Fibroblast of mammary gland (primary cell): ENCODE results near the gene FAM78A.

Source experiments
- DNase-seq: peaks from one replicate; pipeline ENCODE4 v3.0.0-alpha.2; 2010; ENCODE audit warnings: low read depth
- H3K4me3 ChIP-seq: 2 replicates; pipeline ENCODE4 v1.5.1; 2011; ENCODE audit warnings: low read depth, mild to moderate bottlenecking, low read length, moderate library complexity; ENCODE audit not compliant: control insufficient read depth
- TF ChIP-seq, protein P1 (sequence below): conservative IDR thresholded peaks from 2 replicates; pipeline ENCODE4 v1.5.1; 2011; ENCODE audit warnings: low read depth, low read length, inconsistent platforms; ENCODE audit not compliant: control insufficient read depth, insufficient read depth

The FAM78A gene

DNA sequence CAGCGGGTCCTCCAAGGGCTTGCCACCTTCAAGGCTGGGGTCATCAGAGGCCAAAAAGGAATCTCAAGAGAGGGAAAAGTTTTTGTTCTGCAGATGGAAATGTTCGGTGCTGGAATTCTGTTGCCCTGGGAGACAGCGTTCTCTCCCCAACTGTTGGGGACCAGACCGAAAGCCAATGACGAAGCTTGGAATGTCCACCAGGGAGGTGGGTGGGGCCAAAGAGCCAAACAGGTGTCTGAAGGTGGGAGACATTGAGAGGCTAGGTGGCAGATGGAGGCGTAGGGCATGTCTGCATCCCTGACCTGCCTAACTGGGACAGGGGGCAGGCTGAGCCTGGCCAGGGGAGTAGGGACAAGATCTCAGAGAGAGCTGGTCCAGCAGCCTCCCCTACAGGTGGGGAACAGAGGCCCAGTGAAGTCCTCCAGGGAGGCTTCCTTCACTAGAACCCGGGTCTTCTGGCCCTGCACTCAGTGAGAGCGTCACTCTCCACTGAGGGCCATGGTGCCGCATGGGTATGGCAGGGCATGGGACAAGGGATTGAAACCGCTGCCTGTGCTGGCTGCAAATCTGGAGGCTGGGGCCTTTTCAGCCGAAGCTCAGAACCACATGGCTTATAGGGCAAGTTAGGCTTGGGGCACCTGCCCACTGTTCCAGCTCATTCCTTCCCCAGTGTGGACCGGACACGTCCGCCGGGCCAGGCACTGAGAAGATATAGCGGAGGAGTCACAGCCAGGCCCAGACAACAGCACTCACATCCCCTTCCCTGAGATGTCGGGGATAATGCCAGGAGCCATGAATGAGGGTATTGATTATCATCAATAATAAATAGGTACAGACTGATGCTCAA lies 5.0 kb upstream of the FAM78A start:
- no peak for DNase-seq
- TF ChIP-seq, protein P1, sequence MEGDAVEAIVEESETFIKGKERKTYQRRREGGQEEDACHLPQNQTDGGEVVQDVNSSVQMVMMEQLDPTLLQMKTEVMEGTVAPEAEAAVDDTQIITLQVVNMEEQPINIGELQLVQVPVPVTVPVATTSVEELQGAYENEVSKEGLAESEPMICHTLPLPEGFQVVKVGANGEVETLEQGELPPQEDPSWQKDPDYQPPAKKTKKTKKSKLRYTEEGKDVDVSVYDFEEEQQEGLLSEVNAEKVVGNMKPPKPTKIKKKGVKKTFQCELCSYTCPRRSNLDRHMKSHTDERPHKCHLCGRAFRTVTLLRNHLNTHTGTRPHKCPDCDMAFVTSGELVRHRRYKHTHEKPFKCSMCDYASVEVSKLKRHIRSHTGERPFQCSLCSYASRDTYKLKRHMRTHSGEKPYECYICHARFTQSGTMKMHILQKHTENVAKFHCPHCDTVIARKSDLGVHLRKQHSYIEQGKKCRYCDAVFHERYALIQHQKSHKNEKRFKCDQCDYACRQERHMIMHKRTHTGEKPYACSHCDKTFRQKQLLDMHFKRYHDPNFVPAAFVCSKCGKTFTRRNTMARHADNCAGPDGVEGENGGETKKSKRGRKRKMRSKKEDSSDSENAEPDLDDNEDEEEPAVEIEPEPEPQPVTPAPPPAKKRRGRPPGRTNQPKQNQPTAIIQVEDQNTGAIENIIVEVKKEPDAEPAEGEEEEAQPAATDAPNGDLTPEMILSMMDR = no peak
- no peak overlapping the region for H3K4me3 ChIP-seq

DNA sequence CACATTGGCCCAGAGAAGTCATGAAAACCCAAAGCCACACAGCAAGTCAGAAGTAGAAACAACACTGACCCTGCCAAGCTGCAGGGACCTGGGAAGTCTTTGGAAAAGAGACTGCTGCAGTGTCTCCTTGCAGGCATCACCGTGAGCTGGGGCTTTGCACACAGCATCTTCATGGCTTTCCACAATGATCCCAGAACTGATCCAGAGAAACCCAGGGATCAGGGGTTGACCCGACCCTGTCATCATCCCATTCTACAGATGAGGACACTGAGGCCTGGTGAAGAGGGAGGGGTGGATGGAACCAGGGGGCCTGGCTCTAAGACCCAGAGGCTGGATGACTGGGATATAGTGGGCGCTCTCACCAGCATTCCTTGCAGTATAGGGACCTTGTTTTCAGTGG lies 4.3 kb upstream of the FAM78A start:
- TF ChIP-seq, protein P1 = no peak
- DNase-seq = no peak
- H3K4me3 ChIP-seq = no peak overlapping the region

DNA sequence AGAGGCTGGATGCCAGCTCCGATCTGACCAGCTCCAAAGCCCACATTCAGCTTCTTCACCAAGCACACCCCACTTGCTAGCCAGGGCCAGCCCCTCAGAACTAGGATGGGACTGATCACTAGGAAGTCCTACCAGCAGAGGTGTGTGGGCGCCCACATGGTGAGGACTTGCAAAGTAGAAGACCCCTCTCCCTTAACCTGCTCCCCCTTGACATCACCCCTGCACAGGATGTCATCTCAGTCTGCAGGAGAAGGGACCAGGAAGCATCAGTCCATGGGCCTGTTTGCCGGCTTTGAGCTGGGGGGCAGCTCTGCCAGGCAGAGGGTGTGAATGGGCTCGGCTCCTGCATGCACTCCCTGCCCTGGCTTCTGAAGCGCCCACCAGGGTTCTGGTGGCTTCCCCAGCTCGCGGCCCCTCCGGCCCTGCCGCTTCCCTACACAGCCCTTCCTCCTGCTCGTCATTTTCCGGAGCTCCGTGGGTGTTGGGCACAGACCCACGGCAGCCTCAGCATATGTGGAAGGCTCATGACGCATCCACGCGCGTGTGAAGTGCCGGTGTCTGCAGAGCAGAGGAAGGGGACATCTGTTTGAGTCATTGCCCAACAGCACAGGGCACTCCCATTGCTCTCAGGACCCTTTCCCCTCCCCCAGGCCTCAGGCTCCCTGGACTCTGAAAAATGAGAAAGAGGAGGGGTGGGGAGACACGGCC lies 3.7 kb upstream of the FAM78A start:
- DNase-seq = no peak
- no peak overlapping the region for H3K4me3 ChIP-seq
- TF ChIP-seq, protein P1 = no peak

DNA sequence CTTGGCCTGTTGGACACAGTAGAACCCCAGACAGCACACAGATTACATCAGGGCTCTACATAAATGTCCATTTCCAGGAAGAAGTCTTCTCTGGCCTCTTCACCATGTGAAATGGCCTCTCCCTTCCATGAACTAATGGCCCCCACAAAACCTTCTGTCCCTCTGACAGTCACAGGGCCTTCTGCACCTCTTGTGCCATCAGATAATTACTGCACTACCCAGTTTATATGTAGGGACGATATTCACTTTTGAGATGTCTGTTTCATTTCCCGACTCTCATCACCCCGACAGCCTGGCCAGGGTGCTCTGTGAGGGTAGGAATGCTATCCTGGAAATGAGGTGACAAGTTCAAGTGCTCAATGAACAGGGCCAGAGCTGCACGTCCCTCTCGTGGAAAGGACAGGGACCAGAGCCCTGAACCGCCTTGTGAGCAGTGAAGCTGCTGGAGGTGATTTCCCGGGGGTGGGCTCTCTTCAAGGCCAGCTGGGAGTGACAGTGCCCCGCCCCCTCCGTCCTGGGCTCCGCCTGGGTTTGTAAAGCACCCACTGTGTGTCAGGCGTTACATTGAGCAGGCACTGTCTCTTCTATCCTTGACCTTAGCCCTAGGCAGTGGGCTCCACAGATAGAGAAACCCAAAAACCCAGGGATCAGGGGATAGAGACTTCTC lies 3.0 kb upstream of the FAM78A start:
- no peak for DNase-seq
- H3K4me3 ChIP-seq = no peak overlapping the region
- TF ChIP-seq, protein P1 = no peak

DNA sequence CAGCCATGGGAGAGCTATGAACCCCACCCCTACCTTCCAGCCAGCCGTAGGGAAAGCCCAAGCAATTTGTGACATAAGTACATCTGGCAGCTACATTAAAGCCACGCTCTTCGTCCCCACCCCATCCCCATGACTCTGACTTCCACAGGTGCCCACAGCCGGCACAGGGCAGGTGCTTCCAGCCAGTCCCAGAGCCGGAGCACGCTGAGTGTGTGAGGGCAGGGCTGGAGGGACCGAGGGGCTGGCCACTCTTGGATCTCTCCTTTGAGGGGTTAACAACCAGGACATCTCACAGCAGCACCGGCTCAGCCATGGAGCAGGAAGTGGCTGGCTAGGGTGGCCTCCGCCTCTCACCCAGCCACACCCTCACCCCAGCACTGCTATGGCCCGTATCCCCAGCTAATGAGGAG lies 2.4 kb upstream of the FAM78A start:
- TF ChIP-seq, protein P1 = no peak
- H3K4me3 ChIP-seq = no peak overlapping the region
- no peak for DNase-seq

DNA sequence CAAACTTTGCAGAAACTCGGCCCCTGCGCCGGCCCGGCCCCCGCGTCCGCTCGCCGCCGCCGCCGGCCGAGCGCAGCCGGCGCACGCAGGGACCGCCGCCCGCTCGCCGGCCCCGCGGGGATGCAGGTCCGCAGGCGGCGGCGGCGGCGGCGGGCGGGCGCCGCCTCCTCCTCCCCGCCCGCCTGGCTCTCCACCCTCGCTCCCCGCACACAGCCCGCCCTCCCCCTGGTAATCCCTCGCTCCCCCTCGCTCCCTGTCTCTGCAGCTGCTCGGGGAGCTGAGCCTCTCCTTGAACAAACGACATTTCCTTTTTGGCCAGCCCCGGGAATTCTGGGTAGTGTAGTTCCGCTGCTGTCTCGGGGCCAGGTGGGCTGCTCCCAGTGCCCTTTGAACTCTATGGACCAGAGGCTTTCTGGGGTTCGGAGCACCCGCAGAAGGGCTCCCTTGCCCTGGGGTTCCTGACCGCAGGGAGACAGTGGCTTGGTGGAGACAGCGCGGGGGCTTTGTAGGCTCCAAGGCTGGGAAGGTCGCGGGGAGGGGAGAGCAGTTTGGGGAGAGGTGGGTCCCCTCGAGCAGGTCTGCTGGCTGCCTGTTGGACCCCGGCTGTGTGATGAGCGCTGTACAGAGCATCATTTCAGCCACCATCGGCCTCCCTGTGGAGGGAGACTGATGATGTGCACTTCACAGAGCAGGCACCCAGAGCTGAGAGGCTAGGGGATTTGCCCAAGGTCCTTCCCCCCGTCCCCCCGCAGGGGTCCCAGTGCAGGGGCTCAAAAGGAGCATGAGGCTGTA lies 1.8 kb upstream of the FAM78A start:
- TF ChIP-seq, protein P1 = no peak
- DNase-seq = peak; percentile 70
- peak overlapping the region; percentile 27 for H3K4me3 ChIP-seq
